HG02884 (cell line): Measurements from ENCODE around the gene CALD1.

Experiments
- ATAC-seq: cut with Tn5 transposase; IDR thresholded peaks from one replicate; pipeline ENCODE4 v1.9.1; 2021; ENCODE audit warnings: mild to moderate bottlenecking, moderate library complexity; ENCODE audit not compliant: unreplicated experiment

The CALD1 gene, protein sequence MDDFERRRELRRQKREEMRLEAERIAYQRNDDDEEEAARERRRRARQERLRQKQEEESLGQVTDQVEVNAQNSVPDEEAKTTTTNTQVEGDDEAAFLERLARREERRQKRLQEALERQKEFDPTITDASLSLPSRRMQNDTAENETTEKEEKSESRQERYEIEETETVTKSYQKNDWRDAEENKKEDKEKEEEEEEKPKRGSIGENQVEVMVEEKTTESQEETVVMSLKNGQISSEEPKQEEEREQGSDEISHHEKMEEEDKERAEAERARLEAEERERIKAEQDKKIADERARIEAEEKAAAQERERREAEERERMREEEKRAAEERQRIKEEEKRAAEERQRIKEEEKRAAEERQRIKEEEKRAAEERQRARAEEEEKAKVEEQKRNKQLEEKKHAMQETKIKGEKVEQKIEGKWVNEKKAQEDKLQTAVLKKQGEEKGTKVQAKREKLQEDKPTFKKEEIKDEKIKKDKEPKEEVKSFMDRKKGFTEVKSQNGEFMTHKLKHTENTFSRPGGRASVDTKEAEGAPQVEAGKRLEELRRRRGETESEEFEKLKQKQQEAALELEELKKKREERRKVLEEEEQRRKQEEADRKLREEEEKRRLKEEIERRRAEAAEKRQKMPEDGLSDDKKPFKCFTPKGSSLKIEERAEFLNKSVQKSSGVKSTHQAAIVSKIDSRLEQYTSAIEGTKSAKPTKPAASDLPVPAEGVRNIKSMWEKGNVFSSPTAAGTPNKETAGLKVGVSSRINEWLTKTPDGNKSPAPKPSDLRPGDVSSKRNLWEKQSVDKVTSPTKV

DNA sequence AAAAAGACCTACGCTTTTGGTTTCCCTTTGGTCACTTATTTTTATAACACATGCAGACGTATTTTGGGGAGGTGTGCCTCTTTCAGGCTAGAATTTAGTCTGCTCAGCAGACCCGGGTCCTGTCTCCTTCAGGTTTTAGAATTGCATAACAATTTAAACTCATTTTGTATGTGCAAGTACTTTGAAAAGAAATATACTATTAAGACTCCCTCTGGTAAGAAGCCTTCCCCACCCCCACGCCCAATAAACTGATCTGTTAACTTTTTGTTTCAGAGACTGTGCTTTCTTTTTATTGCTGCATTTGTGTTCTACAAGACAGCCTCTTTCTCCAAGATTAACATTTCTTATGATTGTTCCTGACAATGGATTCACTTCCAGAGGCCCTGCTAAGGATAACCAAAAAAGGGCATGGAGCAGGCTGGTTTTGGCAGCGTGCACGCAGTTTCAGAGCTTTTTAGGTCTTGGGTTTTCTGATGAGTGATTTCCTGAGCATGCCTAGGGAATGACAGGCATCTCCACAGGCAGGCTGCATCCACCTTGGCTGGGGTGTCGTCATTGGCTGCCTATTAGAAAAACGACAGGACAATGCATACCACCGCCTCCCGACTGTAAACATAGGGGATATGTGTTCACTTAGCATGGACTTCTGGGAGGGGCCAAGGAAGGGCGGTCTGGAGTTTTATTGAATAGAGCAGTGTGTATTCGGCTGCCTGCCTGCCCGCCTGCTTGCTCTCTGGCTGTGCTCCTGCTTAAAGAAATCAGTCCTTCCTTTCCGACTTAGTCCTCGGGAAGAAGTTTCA, at the start of gene CALD1:
Gene CALD1, plus strand, starts transcription at position 694 of the 800 bp plus-strand sequence. CDS start 88,100 bp downstream, outside the sequence.
- ATAC-seq, result no peak

DNA sequence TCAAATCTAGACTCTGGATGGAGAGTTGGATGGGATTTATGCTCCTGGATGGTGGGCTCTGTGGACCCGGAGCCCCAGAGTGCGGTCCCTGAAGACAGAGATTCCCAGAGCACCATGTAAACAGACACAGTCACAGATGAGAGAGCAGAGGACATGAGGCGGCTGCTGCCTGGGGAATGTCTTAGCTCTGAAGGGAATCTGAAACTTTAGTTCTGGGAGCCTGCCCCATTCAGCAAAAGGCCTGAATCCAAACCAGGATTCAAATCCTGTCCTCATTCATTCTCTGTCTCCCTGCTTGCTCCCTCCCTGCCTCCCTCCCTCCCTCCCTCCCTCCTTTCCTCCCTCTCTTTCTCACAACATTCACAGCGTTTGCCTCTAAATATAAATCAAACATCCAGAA, 49.5 kb upstream of the CALD1 start:
- ATAC-seq, result no peak

DNA sequence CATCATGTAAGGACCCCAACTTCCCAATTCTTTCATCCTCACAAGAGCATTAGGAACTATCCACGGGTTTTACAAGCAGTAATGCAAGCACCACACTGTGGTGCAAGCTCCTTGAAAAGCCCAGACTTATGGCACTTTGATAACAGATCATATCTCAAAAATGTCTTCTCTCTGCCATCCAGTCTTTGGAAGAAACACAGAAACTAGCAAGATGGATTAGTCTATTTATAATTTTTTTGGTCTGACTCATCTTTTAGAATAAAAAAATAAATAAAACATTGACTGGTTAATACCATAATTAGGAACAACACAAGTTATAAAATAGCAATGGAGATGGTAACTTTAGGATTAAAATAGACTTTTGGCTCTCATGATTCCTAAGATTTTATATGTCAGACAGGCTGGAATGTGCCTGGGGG, 49.0 kb upstream of the CALD1 start:
- ATAC-seq, result no peak

DNA sequence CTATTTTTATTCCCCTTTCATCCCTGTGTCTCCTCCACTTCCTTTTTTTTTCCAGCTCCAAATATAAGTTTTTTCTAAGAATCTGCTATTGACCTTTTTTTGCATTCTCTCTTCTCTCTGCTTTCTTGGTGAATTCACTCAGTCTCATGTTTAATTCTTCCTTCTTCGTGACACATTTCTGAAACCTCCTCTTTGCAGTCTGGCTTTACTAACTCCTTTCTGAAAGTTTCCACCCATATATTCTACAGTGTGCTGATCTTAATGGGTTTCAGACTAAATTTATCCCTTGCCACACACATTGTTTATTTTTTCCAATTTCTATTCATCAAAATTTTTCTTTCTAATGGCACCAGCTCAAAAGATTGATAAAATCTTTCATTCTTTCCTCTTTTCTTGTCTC, 47.8 kb upstream of the CALD1 start:
- ATAC-seq, result no peak

DNA sequence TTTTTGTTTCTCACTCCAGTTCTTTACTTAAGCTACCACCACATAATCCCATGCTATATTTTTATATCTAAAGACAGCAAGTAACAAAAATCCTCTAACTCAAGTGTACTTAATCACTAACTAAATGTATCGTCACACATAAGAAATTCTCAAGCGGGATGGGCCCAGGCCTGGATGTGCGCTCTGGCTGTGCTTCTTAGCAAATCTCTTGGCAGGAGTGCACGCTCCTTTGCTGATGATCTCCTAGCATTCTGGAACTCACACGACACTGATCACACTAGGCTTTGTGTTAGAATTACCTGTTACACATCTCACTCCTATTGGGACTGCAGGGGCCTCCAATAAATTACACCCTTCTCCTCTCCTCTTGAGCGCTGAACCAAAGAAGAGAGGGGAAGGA, 46.7 kb upstream of the CALD1 start:
- no peak for ATAC-seq

DNA sequence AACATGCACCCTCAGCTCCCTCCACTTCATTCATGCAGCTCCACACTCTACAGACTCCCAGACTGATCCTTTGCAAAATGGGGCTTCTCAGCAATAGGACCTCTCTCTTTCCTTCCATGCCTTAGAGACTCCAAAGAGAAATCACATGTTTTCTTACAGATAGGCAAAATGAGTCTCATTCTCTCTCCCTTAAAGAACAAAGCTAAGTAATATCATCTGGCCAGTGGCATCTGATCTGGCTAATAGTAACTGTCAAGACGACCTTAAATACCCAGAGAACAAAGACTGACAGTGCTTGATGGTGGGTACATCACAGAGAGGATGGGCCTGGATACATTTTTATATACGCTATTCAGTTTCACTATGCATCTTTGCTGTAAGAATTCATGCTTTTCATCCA, 43.1 kb upstream of the CALD1 start:
- no peak for ATAC-seq

DNA sequence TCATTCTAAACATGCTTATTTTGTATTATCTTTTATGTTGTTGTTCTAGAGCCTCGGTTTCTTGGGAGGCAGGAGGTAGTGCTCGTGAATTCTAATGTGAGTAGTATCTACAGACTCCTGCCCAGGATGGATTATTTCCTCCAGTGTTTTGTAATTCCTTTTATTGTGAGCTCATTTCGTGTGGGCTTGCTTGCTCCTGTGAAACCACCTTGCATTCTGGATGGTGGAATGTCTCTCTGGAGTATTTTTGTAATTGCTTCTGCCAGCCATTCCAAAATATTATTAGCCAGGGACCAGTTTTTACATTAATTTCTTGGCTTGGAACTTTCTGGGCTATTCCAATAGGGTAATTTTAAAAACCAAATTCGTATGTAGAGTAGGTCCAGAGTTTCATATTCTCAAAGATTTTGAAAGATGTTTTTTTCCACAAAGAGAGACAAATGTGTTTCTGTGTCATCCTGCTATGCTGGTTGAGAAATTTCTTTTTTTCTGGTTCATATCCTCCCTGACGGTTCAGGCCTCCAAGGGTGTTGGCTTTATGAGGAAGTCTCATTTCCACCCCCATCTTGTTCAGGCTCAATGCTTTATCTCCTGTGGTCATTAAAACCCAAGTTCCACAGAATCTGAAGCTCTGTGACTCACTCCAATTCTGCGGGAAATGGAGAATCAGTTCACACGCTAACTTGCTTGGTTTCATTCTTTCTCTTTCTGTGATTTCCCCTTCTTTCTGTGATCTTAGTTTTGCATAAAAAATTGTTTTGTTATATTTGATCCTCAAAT, 41.7 kb upstream of the CALD1 start:
- ATAC-seq, result peak; percentile 65

DNA sequence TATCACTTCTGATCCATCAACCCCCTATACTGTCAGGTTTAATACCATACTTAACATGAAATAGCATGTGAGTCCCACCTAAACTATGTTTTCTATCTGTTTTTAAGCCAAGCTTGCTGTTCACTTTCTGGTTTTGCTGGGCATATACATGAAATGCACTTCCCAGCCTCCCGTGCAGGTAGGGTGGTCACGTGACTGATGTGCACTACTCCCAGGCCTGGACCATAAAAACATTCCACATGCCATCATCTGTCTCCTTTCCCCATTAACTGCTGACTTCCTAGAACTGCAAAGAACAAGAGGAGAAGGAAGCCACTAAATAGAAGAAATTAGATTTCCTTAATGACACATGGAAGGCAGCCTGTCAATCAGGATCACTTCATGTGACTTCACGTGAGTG, 40.1 kb upstream of the CALD1 start:
- no peak for ATAC-seq

DNA sequence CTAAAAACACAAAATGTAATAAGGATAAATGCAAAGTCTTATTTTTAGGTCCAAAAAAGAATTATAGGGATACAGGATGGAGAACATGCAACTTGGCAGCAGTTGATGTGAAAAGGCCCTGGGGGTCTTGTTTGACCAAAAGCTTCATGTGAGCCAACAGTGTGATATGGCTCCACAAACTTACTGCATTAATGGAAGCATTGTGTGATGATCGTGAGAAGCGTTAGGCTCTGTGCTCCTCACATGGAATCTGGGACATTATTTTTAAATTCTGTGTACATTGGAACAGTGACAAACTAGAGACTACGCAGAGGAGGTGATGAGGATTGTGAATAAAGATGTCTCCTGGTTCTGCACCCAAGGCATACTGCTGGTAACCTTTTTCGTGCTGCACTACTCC, 39.1 kb upstream of the CALD1 start:
- no peak for ATAC-seq

DNA sequence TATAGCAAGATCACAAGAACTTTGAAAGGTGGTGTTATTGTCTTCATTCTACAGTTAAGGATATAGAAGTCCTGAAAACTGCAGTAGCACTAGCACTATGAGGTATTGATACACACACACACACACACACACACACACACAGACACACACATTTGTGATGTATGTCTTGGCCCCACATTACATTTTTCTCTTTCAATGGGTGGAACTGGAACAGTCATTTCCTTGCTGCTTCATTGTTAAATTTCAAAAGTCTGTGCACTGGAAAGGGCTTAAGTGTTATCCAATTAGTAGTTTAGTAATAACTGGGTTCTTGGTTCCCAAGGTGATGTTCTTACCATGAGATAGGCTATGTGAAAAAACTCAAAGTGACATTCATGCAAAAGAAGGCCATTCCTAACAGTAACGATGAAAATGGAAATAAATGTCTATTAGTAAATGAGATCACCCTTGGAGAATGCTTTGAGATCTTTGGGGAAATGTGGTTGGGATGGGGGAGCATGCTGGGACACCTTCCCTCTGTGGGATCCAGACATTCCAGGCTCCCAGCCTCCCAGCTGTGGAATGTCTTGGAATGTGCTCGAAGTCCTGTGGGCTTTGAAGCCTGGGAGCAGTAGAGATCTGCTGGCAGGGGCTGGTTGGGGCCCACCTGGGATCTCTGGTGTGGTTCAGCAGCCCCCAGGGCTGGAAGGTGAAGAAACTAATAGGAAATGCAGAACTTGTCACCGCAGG, 37.4 kb upstream of the CALD1 start:
- ATAC-seq, result no peak

DNA sequence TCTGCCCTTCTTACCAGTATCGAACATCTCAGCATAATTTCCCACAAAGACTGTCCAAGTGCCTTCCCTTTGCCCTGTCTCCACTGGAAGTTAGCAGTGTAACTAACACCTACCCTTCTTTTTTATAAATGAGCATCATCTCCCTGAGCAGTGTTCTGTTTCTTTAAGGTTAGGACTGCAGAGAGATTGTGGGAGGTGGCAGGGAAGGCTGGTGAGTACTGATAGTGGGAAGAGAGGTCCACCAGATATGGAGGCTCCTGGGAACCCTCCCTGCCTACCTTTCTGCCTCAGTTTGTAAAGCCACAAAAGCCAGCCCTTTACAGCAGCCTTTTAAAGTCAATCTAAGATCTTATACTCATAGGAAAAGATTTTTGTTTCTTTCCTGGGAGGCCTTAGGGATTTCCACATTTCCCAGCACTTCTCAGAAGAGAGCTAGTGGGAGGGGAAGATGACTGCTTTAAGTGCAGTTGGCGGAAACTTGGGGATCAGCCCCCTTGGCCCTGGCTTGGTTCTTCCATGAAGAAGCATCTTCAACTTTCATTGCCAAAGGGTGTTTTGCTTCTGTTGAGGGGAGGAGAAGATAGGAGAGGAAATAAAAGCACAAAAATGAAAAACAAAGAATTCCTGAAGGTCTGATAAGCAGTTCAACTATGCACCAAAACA, 36.6 kb upstream of the CALD1 start:
- ATAC-seq, result no peak

DNA sequence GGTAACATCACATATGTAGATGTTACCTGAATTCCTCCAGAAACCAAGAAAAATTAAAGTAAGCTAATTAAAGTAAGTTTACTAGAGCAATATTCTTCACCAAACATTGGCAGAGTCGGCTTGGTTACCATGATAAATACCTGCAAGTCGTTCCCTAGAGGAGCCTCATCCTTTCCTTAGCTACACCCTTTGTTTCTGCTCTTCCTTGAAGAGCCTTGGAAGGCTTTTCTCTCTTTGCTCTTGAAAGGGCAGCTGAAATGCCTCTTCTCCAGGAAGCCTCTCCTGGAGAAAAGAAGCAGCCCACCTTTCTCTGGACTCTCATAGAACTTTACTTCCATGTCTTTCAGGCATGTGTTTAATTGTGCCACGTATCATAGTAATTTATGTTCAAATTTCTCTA, 34.9 kb upstream of the CALD1 start:
- ATAC-seq, result no peak

DNA sequence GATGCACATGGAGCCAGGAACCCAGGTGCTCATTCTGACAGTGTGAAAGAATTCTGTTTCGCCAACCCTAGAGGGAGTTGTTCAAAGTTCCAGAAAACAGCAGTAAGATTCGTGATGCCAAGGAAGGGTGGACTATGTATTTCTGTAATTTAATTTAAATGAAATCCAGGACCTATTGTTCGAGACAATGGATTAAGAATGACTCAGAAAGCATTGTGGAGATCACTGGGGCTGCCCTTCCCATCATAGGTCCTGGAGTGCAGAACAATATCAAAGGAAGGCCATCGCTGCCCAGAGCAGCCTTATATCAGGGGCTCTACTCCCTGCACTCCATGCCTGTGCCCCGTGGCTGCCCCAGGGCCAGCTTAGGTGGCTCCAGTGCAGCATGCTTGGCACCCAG, 32.1 kb upstream of the CALD1 start:
- no peak for ATAC-seq

DNA sequence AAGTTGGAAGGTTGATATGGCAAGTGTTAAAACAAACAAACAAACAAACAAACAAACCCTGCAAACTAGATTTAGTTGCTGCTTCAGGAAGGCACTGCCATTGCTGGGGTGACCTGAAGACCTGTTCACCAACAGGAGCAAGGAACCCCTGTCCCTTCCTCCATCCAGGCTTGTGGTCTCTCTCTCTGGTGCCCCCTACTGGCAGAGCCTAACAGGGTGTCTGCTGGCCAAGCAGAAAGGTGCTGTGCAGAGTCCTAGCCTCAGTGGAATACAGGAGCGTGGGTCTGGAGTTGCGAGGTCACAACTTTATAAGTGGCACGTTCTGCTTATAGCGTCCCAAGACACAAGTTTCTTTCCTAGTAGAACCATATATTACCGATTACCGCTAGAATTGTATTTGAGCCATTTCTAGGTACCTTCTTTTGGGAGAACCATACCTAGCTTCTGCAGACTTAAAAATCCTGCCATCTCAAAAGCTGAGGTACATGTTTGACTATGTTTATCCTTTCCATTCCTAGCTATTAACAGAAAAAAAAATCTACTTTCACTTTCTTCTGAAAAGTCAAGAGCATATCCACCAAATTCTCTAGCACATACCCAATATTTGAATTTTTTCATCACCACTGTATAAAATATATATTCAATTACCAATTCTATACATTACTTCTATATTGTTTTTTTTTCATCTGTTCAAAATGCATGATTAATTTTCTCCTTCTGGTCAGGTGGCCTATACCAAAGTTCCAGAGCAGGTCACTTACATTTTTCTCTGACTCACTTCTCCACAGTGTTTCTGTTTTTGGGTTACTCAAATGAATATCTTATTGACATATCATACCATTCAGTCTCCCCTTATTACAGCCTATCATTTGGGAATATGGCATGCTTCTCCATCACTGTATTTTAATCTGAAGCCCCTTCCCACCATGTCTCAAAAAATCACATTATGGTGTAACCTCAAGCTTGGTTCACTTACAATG, 29.1 kb upstream of the CALD1 start:
- no peak for ATAC-seq

DNA sequence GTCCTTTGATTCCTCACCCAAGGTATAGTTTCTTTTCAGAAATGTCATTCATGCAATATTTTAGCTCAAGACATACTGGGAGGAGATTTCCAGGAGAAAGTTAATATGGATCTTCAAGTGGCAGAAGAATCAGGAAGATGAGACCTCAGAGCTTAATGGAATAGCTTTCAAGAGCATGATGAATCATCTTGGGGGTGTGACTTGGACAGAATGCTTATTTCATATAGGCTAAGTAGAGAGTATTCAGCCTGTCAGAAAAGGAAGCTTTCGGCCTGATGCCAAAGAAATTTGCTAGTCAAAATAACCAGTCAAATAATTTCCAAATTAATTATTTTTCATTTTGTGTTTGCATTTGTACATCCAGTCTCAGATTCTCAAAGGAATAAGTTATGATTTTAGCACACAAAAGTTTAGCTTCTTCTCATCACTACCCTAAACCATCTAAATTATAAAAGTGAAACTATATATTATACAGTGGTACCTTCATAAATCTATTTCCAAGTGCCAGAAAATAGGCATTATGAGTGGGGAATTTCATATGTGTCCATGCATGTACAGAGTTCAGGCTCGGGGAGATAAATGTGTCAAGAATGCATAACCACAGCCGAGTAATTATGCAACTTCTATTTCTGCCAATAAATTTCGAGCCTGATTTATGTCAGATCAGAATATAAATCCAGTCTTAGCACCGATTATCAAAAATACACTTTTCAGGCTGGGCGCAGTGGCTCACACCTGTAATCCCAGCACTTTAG, 27.3 kb upstream of the CALD1 start:
- ATAC-seq, result no peak

DNA sequence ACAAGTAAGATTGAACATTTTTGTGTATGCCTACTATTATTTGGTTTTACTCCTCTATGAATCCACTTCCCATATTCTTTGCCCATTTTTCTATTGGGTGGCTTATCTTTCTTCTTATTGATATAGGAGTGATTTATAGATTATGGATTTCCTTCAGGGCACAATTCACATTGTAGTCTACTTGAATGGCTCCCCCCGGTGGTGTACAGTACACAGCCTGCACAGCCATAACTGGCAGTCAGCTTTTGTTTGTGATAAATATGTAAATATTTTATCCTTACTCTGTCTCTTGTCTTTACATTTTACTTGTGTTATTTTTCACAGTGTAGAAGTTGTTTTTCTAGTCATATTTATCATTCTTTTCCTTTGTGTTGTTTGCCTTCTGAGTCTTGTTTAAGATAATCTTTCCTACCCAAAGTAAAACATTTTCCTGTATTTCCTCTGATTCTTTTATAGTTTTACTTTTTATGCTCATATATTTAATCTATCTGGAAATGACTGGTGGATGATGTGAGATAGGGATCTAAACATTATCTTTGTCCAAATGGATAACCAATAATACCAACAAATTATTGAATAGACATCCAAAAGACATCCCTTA, 23.9 kb upstream of the CALD1 start:
- no peak for ATAC-seq

DNA sequence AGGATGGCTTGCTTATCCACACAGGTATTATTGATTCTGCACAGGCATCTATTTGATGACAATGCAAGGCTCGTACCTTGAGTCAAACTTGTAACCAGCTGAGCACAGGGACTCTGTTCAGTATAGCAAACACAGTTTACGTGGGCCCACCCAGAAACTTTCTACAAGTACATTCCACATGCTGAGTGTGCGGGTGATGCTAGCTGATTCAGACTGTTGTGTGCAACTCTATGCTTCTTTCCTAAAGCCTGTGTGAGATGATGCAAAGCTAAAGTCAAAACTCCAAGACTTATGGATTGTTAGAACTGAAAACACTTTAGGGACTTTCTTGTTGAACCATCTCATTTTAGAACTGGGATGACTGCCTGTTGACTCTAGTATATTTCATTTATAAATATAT, 21.5 kb upstream of the CALD1 start:
- no peak for ATAC-seq
